Measurements from ENCODE around the gene RPL35A.
"Not testable (repeated sequence)": the region's sequence is repeated elsewhere in the genome, so short reads cannot be mapped to it uniquely, and the experiment has no call there.

RPL35A gene

GRCh38 chr3:197949778-197950676, at the start of gene RPL35A:
RPL35A (plus strand) TSS chr3:197950190; CDS start chr3:197950968, 778 bp downstream.
- DNase-seq, result peak; percentile 92 to 97

- DNase-seq, result no peak
Observed at GRCh38 chr3:197901626-197902025, 48.4 kb upstream of the RPL35A start.

GRCh38 chr3:197906023-197906849, 43.8 kb upstream of the RPL35A start:
- peak; percentile 49 to 68 for DNase-seq

GRCh38 chr3:197906850-197907187, 43.2 kb upstream of the RPL35A start:
- DNase-seq, result no peak

GRCh38 chr3:197907196-197907595, 42.8 kb upstream of the RPL35A start:
- no peak for DNase-seq

GRCh38 chr3:197908550-197908949, 41.4 kb upstream of the RPL35A start:
- not testable (repeated sequence) for DNase-seq

- no peak for DNase-seq
Observed at GRCh38 chr3:197908957-197909701, 40.9 kb upstream of the RPL35A start.

GRCh38 chr3:197912741-197913476, 37.1 kb upstream of the RPL35A start:
- no peak for DNase-seq

- no peak for DNase-seq
Observed at GRCh38 chr3:197913641-197914380, 36.2 kb upstream of the RPL35A start.

- not testable (repeated sequence) for DNase-seq
Observed at GRCh38 chr3:197921429-197922275, 28.3 kb upstream of the RPL35A start.

- DNase-seq, result no peak
Observed at GRCh38 chr3:197926418-197926817, 23.6 kb upstream of the RPL35A start.

GRCh38 chr3:197927578-197927977, 22.4 kb upstream of the RPL35A start:
- DNase-seq, result not testable (repeated sequence)

- DNase-seq, result no peak
Observed at GRCh38 chr3:197936819-197937384, 13.1 kb upstream of the RPL35A start.

- no peak for DNase-seq
Observed at GRCh38 chr3:197940745-197941384, 9.1 kb upstream of the RPL35A start.

GRCh38 chr3:197942956-197943556, 6.9 kb upstream of the RPL35A start:
- no peak for DNase-seq

- no peak for DNase-seq
Observed at GRCh38 chr3:197949191-197949777, 706 bp upstream of the RPL35A start.

- DNase-seq, result no peak
Observed at GRCh38 chr3:197950677-197951061, 679 bp downstream of the RPL35A start.

- no peak for DNase-seq
Observed at GRCh38 chr3:197951392-197951990, 1.5 kb downstream of the RPL35A start.

- DNase-seq, result no peak
Observed at GRCh38 chr3:197952440-197952839, 2.5 kb downstream of the RPL35A start.

Data from NCI-H1930 (cell line).